GM10248 (cell line): ENCODE measurements around the gene MRRF.
A peak's percentile ranks its signal among the peaks of the same experiment; 100 is the strongest.

ENCODE experiments used
- CTCF ChIA-PET: fragments of 300-600 bp; sonication (Branson Sonifier 250); formaldehyde crosslinking; extraction: SDS; loops from one replicate; lab custom pipeline; 2021; ENCODE audit warnings: antibody characterized with exemption; lab: Yijun Ruan, JAX
- POLR2A ChIA-PET: fragments of 350-650 bp; sonication (Branson Sonifier 250); formaldehyde crosslinking; extraction: SDS; loops from one replicate; lab custom pipeline; 2020; ENCODE audit warnings: antibody characterized with exemption; lab: Yijun Ruan, JAX
- DNase-seq: peaks from one replicate; pipeline ENCODE4 v3.0.0; 2012; ENCODE audit errors: extremely low spot score
- CTCF ChIP-seq: IDR thresholded peaks from 2 replicates; pipeline ENCODE4 v1.5.1; 2012; ENCODE audit warnings: mild to moderate bottlenecking, low read depth; ENCODE audit errors: extremely low read depth, missing control alignments, control extremely low read depth

Gene MRRF

GRCh38 chr9:122228191-122228567 lies 36.5 kb upstream of the MRRF start:
- TF ChIP-seq CTCF, result no peak
- peak; percentile 26 for DNase-seq
- CTCF ChIA-PET, result no interaction called here
- POLR2A ChIA-PET, result interaction anchor here (0.6 kb wide), 1 partner anchor 18 kb away, joined by 3 read pairs; no protein-coding TSS in a partner anchor

GRCh38 chr9:122228568-122229484 lies 35.9 kb upstream of the MRRF start, which contains the start of gene LHX6:
LHX6 (minus strand) TSS chr9:122228957; CDS start chr9:122228740, 217 bp downstream.
- TF ChIP-seq CTCF, result no peak
- POLR2A ChIA-PET, result interaction anchor here (0.6 kb wide), 1 partner anchor 18 kb away, joined by 3 read pairs; no protein-coding TSS in a partner anchor
- CTCF ChIA-PET, result no interaction called here
- DNase-seq, result peak; percentile 24

GRCh38 chr9:122229485-122229837 lies 35.2 kb upstream of the MRRF start:
- no peak for DNase-seq
- ChIA-PET POLR2A (no interaction called here), CTCF (no interaction called here)
- TF ChIP-seq CTCF, result no peak

- no peak for TF ChIP-seq CTCF
- CTCF ChIA-PET, result no interaction called here
- POLR2A ChIA-PET, result no interaction called here
- no peak for DNase-seq
Observed at GRCh38 chr9:122232796-122233306, 31.8 kb upstream of the MRRF start.

- CTCF ChIA-PET, result interaction anchor here (1.4 kb wide), 2 partner anchors 12 to 113 kb away, joined by 3 read pairs; no protein-coding TSS in a partner anchor
- no peak for TF ChIP-seq CTCF
- DNase-seq, result no peak
- POLR2A ChIA-PET, result interaction anchor here (0.5 kb wide), 1 partner anchor 1280 kb away, joined by 3 read pairs; no protein-coding TSS in a partner anchor
Observed at GRCh38 chr9:122234022-122234748, 30.5 kb upstream of the MRRF start.

GRCh38 chr9:122236681-122237080 lies 28.0 kb upstream of the MRRF start:
- no peak for TF ChIP-seq CTCF
- DNase-seq, result no peak
- ChIA-PET POLR2A (no interaction called here), CTCF (no interaction called here)
